HepG2 (cell line): Measurements from ENCODE around the gene GOLGA6C. TPM values are rescaled to one million over a fixed set of nuclear protein-coding genes. Genes with fewer than 3 reads are reported as not detected.

Source experiments
- ATAC-seq: fragments of 200-7000 bp; cut with Tn5 transposase; 3 replicates; pipeline ENCODE4 v1.9.1; 2020; ENCODE audit warnings: mild to moderate bottlenecking, moderate library complexity
- BruUV-seq: library from RNA; stranded (reverse); fragments of 400-500 nt; replicated peaks from 2 replicates; lab custom pipeline; 2021; lab: Mats Ljungman, UMichigan
- CTCF ChIA-PET: fragments of 300-600 bp; formaldehyde crosslinking; extraction: SDS; loops from one replicate; lab custom pipeline; 2021; ENCODE audit warnings: low total read pairs, inconsistent platforms, low intra/inter-chr PET ratio; lab: Yijun Ruan, JAX
- POLR2A ChIA-PET: fragments of 350-600 bp; sonication (Branson Sonifier 250); formaldehyde crosslinking; loops from one replicate; lab custom pipeline; 2020; ENCODE audit warnings: antibody characterized with exemption, inconsistent platforms; lab: Yijun Ruan, JAX
- DNase-seq: peaks from one replicate; pipeline ENCODE4 v3.0.0-alpha.2; 2015; ENCODE audit warnings: low spot score
- FAIRE-seq: peaks from 3 replicates; lab custom pipeline; 2011; peaks lifted over from hg19 to GRCh38; lab: Jason Lieb, UNC
- H2AFZ ChIP-seq: one replicate; pipeline ENCODE4 v1.6.1; 2011; ENCODE audit warnings: low read length, inconsistent platforms
- H3K27ac ChIP-seq: fragments of 300-600 bp; 3 replicates; pipeline ENCODE4 v1.8.0; 2011; ENCODE audit warnings: mixed run types, mild to moderate bottlenecking, mixed read lengths, low read length, inconsistent platforms; ENCODE audit not compliant: insufficient read depth; ENCODE audit errors: extremely low read length
- H3K27me3 ChIP-seq, 2 experiments: fragments of 200-600 bp in 1 of 2; 2 replicates in 1 of 2; 3 replicates in 1 of 2; pipeline versions ENCODE4 v1.6.0 to v1.8.0; 2011; ENCODE audit warnings: low read length in 2 of 2, mild to moderate bottlenecking in 2 of 2, moderate library complexity in 2 of 2, inconsistent platforms in 1 of 2; ENCODE audit not compliant: insufficient read depth in 2 of 2, control insufficient read depth in 1 of 2
- H3K36me3 ChIP-seq, 2 experiments: fragments of 200-600 bp in 1 of 2; replicated peaks in 1 of 2; 2 replicates in 1 of 2; 3 replicates in 1 of 2; pipeline versions ENCODE4 v1.5.1 to v1.8.0; 2011; ENCODE audit warnings: low read length in 2 of 2, inconsistent platforms in 1 of 2; ENCODE audit not compliant: insufficient read depth in 2 of 2, control insufficient read depth in 1 of 2
- H3K4me1 ChIP-seq: 2 replicates; pipeline ENCODE4 v1.5.1; 2012; ENCODE audit warnings: low read length, inconsistent platforms; ENCODE audit not compliant: insufficient read depth
- H3K4me2 ChIP-seq: 2 replicates; pipeline ENCODE4 v1.6.0; 2011; ENCODE audit warnings: low read depth, low read length, inconsistent platforms
- H3K4me3 ChIP-seq, 3 experiments: fragments of 200-600 bp in 1 of 3; sonication (generic), shearing (Covaris generic) in 1 of 3; replicated peaks in 1 of 3; 2 replicates each; pipeline ENCODE4 v1.5.1; 2011 to 2016; ENCODE audit warnings: low read length in 3 of 3, inconsistent platforms in 2 of 3, low read depth in 2 of 3, mild to moderate bottlenecking in 2 of 3, control low read depth in 1 of 3, mixed read lengths in 1 of 3; ENCODE audit not compliant: insufficient read depth in 1 of 3
- H3K79me2 ChIP-seq: one replicate; pipeline ENCODE4 v1.6.1; 2011; ENCODE audit warnings: low read length, inconsistent platforms; ENCODE audit not compliant: insufficient read depth
- H3K9ac ChIP-seq: 2 replicates; pipeline ENCODE4 v1.6.0; 2011; ENCODE audit warnings: mild to moderate bottlenecking, low read depth, low read length, inconsistent platforms; ENCODE audit not compliant: insufficient read depth
- H3K9me3 ChIP-seq: 2 replicates; pipeline ENCODE4 v1.5.1; 2012; ENCODE audit warnings: mild to moderate bottlenecking, low read length
- H4K20me1 ChIP-seq: 2 replicates; pipeline ENCODE4 v1.6.0; 2011; ENCODE audit warnings: inconsistent platforms, mild to moderate bottlenecking, low read length, moderate library complexity; ENCODE audit not compliant: insufficient read depth
- ATF2 ChIP-seq: sonication (generic); formaldehyde crosslinking; IDR thresholded peaks from 2 replicates; pipeline ENCODE4 v1.4.0; 2020; ENCODE audit warnings: missing genetic modification reagents
- GRHL1 ChIP-seq: sonication (generic); formaldehyde crosslinking; conservative IDR thresholded peaks from 2 replicates; pipeline ENCODE4 v1.8.0; 2022; ENCODE audit warnings: missing genetic modification reagents
- IKZF1 ChIP-seq: fragments of 450-650 bp; IDR thresholded peaks from 2 replicates; pipeline ENCODE4 v1.7.1; 2016
- MATR3 ChIP-seq: sonication (generic); formaldehyde crosslinking; IDR thresholded peaks from 2 replicates; pipeline ENCODE4 v1.4.0; 2020; ENCODE audit warnings: missing genetic modification reagents
- MBD4 ChIP-seq: IDR thresholded peaks from 2 replicates; pipeline ENCODE4 v1.6.1; 2012; ENCODE audit warnings: low read length, inconsistent platforms, borderline replicate concordance
- NFRKB ChIP-seq: fragments of 450-650 bp; IDR thresholded peaks from 2 replicates; pipeline ENCODE4 v1.6.1; 2017
- PTBP1 ChIP-seq: fragments of 200-400 bp; formaldehyde crosslinking; IDR thresholded peaks from 2 replicates; pipeline ENCODE4 v1.6.1; 2018; ENCODE audit warnings: low read length, low read depth; ENCODE audit not compliant: poor library complexity, severe bottlenecking
- SCMH1 ChIP-seq: sonication (generic); formaldehyde crosslinking; IDR thresholded peaks from 2 replicates; pipeline ENCODE4 v1.9.0; 2021; ENCODE audit warnings: missing genetic modification reagents, mild to moderate bottlenecking, borderline replicate concordance
- STAT5B ChIP-seq: sonication (generic); formaldehyde crosslinking; IDR thresholded peaks from 2 replicates; pipeline ENCODE4 v1.4.0; 2020; ENCODE audit warnings: missing genetic modification reagents
- ZNF232 ChIP-seq: sonication (generic); formaldehyde crosslinking; IDR thresholded peaks from 2 replicates; pipeline ENCODE4 v1.4.0; 2020; ENCODE audit warnings: missing genetic modification reagents, borderline replicate concordance
- ZNF557 ChIP-seq: sonication (generic); formaldehyde crosslinking; IDR thresholded peaks from 2 replicates; pipeline ENCODE4 v1.4.0; 2020; ENCODE audit warnings: missing genetic modification reagents
- WGBS: methylation state at CpG from one replicate; pipeline ENCODE4 v1.1.6; 2017; ENCODE audit warnings: low lambda C conversion rate; 5-methylcytosine and 5-hydroxymethylcytosine counted together
- in situ Hi-C: cut with HindIII; loops from 2 replicates; pipeline ENCODE4 v1.10.0; 2017; ENCODE audit warnings: low pct_unique_long_range_greater_than_20kb; ENCODE audit not compliant: extremely low pct_ligation_motif_present
- intact Hi-C: fragments of 100-400 bp; cut with micrococcal nuclease; formaldehyde crosslinking; loops from one replicate; pipeline ENCODE4 v1.10.0; 2022; ENCODE audit not compliant: unreplicated experiment
- polyA plus RNA-seq, 8 experiments: library from polyadenylated mRNA; depleted of rRNA in 3 of 8; stranded (reverse) in 7 of 8; unstranded in 1 of 8; fragments of >200 nt; fragmentation: Illumina TruSeq in 4 of 8; extraction: Trizol in 4 of 8; gene quantifications; 2 replicates each; pipeline versions ENCODE4 v1.2.1 to v1.2.3, GENCODE V29; 2011 to 2016; ENCODE audit warnings: low read depth in 4 of 8, missing spikeins in 1 of 8, mixed read lengths in 1 of 8; ENCODE audit not compliant: insufficient read depth in 1 of 8
- total RNA-seq, 5 experiments: library from RNA; depleted of rRNA; stranded (reverse); fragments of >200 nt; fragmentation: Illumina TruSeq; extraction: Trizol; gene quantifications; 2 replicates each; pipeline ENCODE4 v1.2.3, GENCODE V29; 2016; ENCODE audit warnings: low read depth in 1 of 5

The GOLGA6C gene
- total and polyA plus RNA-seq, 2 of the 13 experiments (the other 11 are each of a cell fraction or from before 2014, with no cell fraction given) = not detected

GRCh38 chr15:75232826-75233503, 25.2 kb upstream of the GOLGA6C start:
- Histone ChIP-seq H3K4me2 (no peak overlapping the region), H3K27me3 (peaks cover 9 to 57% of the 10 kb centered on the region in 2 experiments; a peak in 3 of 5 replicates), H2AFZ (no peak overlapping the region), H3K9ac (no peak overlapping the region), H3K9me3 (no peaks in the 10 kb centered on the region), H3K4me3 (no peak overlapping the region), H3K79me2 (no peaks in the 10 kb centered on the region), H3K4me1 (peaks cover 22% of the 10 kb centered on the region), H3K27ac (no peak overlapping the region), H3K36me3 (no peaks in the 10 kb centered on the region), H4K20me1 (no peaks in the 10 kb centered on the region)
- BruUV-seq = no TSS peak
- in situ Hi-C loops (loop anchor here (25.0 kb wide), 1 partner anchor 529 kb away; no protein-coding TSS in a partner anchor), intact Hi-C loops (no loop called here)
- ChIA-PET POLR2A (no interaction called here), CTCF (no interaction called here)
- ATAC-seq = no peak
- no peak for DNase-seq
- no peak for FAIRE-seq
- 48% methylated on average over 9 of the region's 17 CpGs for WGBS
- TF ChIP-seq SCMH1 (no peak), PTBP1 (no peak), ZNF557 (CRISPR knock-in tag) (no peak), MATR3 (CRISPR knock-in tag) (no peak), GRHL1 (CRISPR knock-in tag) (no peak), STAT5B (CRISPR knock-in tag) (no peak), IKZF1 (no peak), ATF2 (no peak), MBD4 (no peak), ZNF232 (CRISPR knock-in tag) (no peak), NFRKB (no peak)
